VCaP (cell line): Measurements from ENCODE around the gene SLC5A2.
"Not testable (repeated sequence)": the region's sequence is repeated elsewhere in the genome, so short reads cannot be mapped to it uniquely, and the experiment has no call there.

Experiments used
- H3K27ac ChIP-seq: fragments of 450-650 bp; 2 replicates; pipeline ENCODE4 v1.5.1; 2017
- CTCF ChIP-seq: fragments of 450-650 bp; conservative IDR thresholded peaks from 2 replicates; pipeline ENCODE4 v1.5.1; 2017; ENCODE audit warnings: mild to moderate bottlenecking, moderate library complexity

SLC5A2 gene

GRCh38 chr16:31521368-31521767 is 38.4 kb downstream of the SLC5A2 start:
- TF ChIP-seq CTCF: no peak
- H3K27ac ChIP-seq: no peak overlapping the region

GRCh38 chr16:31522071-31522470 is 39.1 kb downstream of the SLC5A2 start:
- TF ChIP-seq CTCF: no peak
- no peak overlapping the region for H3K27ac ChIP-seq

- H3K27ac ChIP-seq: not testable (repeated sequence)
Measured at GRCh38 chr16:31523768-31524167, 40.8 kb downstream of the SLC5A2 start.

GRCh38 chr16:31525113-31525512 is 42.2 kb downstream of the SLC5A2 start:
- no peak for TF ChIP-seq CTCF
- no peak overlapping the region for H3K27ac ChIP-seq

- H3K27ac ChIP-seq: no peak within 1 kb of the TSS
- TF ChIP-seq CTCF: no peak
Measured at GRCh38 chr16:31527734-31528274, 44.9 kb downstream of the SLC5A2 start, which contains the start of gene AHSP. TSS of gene AHSP (plus strand) at chr16:31527900. CDS start at chr16:31528140, 240 bp downstream.

GRCh38 chr16:31528523-31529107 is 45.7 kb downstream of the SLC5A2 start:
- H3K27ac ChIP-seq: no peak overlapping the region
- TF ChIP-seq CTCF: no peak

GRCh38 chr16:31529108-31529936 is 46.4 kb downstream of the SLC5A2 start:
- no peak for TF ChIP-seq CTCF
- no peak overlapping the region for H3K27ac ChIP-seq

- no peak overlapping the region for H3K27ac ChIP-seq
- TF ChIP-seq CTCF: no peak
Measured at GRCh38 chr16:31529937-31530312, 47.0 kb downstream of the SLC5A2 start.
